Left ventricle myocardium inferior (tissue), 1 donor: ENCODE measurements around the gene CAMSAP3. TPM values are rescaled to one million over a fixed set of nuclear protein-coding genes. Genes with fewer than 3 reads are reported as not detected.
A peak's percentile ranks its signal among the peaks of the same experiment; 100 is the strongest.

Experiments
- DNase-seq: peaks from one replicate; pipeline ENCODE4 v3.0.0-alpha.2; 2020
- H3K27ac ChIP-seq: fragments of 200-600 bp; replicated peaks from 2 replicates; pipeline ENCODE4 v1.8.0; 2021
- H3K27me3 ChIP-seq: fragments of 200-600 bp; 2 replicates; pipeline ENCODE4 v1.8.0; 2021; ENCODE audit warnings: low read depth
- H3K36me3 ChIP-seq: fragments of 200-600 bp; 2 replicates; pipeline ENCODE4 v1.8.0; 2021
- H3K4me1 ChIP-seq: fragments of 200-600 bp; 2 replicates; pipeline ENCODE4 v1.8.0; 2021
- H3K4me3 ChIP-seq: fragments of 200-600 bp; 2 replicates; pipeline ENCODE4 v1.8.0; 2021; ENCODE audit warnings: mild to moderate bottlenecking, moderate library complexity
- H3K9me3 ChIP-seq: fragments of 200-600 bp; replicated peaks from 2 replicates; pipeline ENCODE4 v1.8.0; 2021
- CTCF ChIP-seq: fragments of 200-600 bp; IDR thresholded peaks from 2 replicates; pipeline ENCODE4 v1.8.0; 2021; ENCODE audit warnings: antibody characterized with exemption, mild to moderate bottlenecking, borderline replicate concordance
- intact Hi-C: fragments of 100-400 bp; cut with micrococcal nuclease; formaldehyde crosslinking; loops from one replicate; pipeline ENCODE4 v1.11.0; 2022
- total RNA-seq: library from RNA; stranded (reverse); fragmentation: NEBNext Ultra II Directional; extraction: Animal tissue kit (Norgen Biotek cat#: 25700); gene quantifications from one replicate; pipeline ENCODE4 v1.2.1, GENCODE V29; 2021
- donor health status: DM: no; HTN: yes; CAD: no; lungs with severe emphysema.

CAMSAP3 gene
- total RNA-seq, 1 donor from 2014 or later = 0.60 TPM

GRCh38 chr19:7636691-7637373 lies 41.2 kb downstream of the CAMSAP3 start, which contains the start of gene STXBP2:
Gene STXBP2, plus strand, starts transcription at chr19:7637110. Its CDS starts 40 bp downstream, at chr19:7637150.
- H3K4me1 ChIP-seq = peaks cover 27% of the 10 kb centered on the region
- peak within 1 kb of the TSS; percentile 56 for H3K4me3 ChIP-seq
- peak; percentile 58 for DNase-seq
- H3K36me3 ChIP-seq = peaks cover 11% of the 10 kb centered on the region
- H3K9me3 ChIP-seq = no peaks in the 10 kb centered on the region
- intact Hi-C loops = no loop called here
- peaks cover 36% of the 10 kb centered on the region for H3K27me3 ChIP-seq
- peak within 1 kb of the TSS; percentile 52 for H3K27ac ChIP-seq
- no peak for TF ChIP-seq CTCF

GRCh38 chr19:7637374-7638256 lies 42.0 kb downstream of the CAMSAP3 start:
- Histone ChIP-seq H3K9me3 (no peaks in the 10 kb centered on the region), H3K36me3 (peaks cover 3% of the 10 kb centered on the region), H3K27ac (peak overlapping the region; percentile 52), H3K4me1 (peaks cover 27% of the 10 kb centered on the region), H3K27me3 (peaks cover 36% of the 10 kb centered on the region), H3K4me3 (peak overlapping the region; percentile 56)
- DNase-seq = peak; percentile 51
- TF ChIP-seq CTCF = no peak
- intact Hi-C loops = no loop called here

- Histone ChIP-seq H3K4me3 (no peak overlapping the region), H3K27ac (no peak overlapping the region), H3K36me3 (no peaks in the 10 kb centered on the region), H3K27me3 (peaks cover 40% of the 10 kb centered on the region), H3K9me3 (no peaks in the 10 kb centered on the region), H3K4me1 (peaks cover 27% of the 10 kb centered on the region)
- no peak for DNase-seq
- intact Hi-C loops = no loop called here
- TF ChIP-seq CTCF = no peak
Measured at GRCh38 chr19:7638802-7639465, 43.3 kb downstream of the CAMSAP3 start.

GRCh38 chr19:7639863-7640348 lies 44.2 kb downstream of the CAMSAP3 start:
- TF ChIP-seq CTCF = no peak
- H3K4me3 ChIP-seq = no peak overlapping the region
- H3K36me3 ChIP-seq = no peaks in the 10 kb centered on the region
- no peak for DNase-seq
- H3K27me3 ChIP-seq = peaks cover 45% of the 10 kb centered on the region
- peaks cover 22% of the 10 kb centered on the region for H3K4me1 ChIP-seq
- no peaks in the 10 kb centered on the region for H3K9me3 ChIP-seq
- intact Hi-C loops = no loop called here
- no peak overlapping the region for H3K27ac ChIP-seq

- no peak overlapping the region for H3K4me3 ChIP-seq
- TF ChIP-seq CTCF = no peak
- no peak for DNase-seq
- peaks cover 13% of the 10 kb centered on the region for H3K4me1 ChIP-seq
- H3K27ac ChIP-seq = no peak overlapping the region
- H3K36me3 ChIP-seq = no peaks in the 10 kb centered on the region
- intact Hi-C loops = no loop called here
- H3K9me3 ChIP-seq = no peaks in the 10 kb centered on the region
- H3K27me3 ChIP-seq = peaks cover 44% of the 10 kb centered on the region
Measured at GRCh38 chr19:7640803-7641202, 45.1 kb downstream of the CAMSAP3 start.
